Stimulated activated CD8-positive, alpha-beta memory T cell treated with anti-CD3 and anti-CD28 coated beads, Interleukin-15, amount 100 ng/mL, for 1 hour (primary cell): ENCODE data around the gene RBM41.

ENCODE experiments used
- DNase-seq: peaks from one replicate; pipeline ENCODE4 v3.0.0-alpha.2; 2020; ENCODE audit warnings: low read depth

The RBM41 gene

DNA sequence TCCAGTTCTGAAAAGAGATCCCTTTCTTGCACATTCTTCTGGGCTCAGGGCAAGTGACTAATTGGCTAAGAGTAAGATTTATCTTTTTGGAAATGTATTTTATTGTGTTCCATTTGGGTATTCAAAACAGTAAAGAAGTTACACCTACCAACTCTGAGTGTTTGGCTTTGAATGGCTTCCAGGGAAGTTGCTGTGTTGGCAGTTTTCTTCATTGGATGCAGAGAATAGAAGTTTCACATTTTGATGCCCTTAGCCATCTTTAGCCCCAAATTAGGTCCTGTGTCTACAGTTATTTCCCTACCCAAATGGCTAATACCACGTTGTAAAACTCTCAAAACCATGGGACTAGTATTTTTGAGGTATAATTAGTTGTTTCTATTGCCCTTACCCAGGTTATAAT, 88.9 kb downstream of the RBM41 start:
- no peak for DNase-seq

DNA sequence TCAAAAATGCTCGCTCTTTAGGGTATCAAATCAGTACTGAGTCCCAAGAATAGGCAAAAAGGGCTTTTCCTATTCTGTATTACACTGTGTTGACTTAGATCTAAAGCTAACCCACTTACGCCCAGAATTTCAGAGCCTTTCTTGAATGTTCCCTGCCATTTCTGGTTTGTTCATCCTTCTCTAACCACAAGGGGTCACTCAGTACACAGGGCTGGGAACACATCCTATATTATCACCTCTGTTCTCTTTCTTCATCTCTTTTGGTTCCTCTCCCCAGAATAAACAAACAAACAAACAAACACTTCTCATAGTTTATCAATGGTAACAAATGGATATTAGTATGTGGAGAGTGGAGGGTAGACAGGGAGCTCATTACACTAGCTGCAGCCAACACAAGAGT, 93.1 kb downstream of the RBM41 start:
- DNase-seq = no peak

DNA sequence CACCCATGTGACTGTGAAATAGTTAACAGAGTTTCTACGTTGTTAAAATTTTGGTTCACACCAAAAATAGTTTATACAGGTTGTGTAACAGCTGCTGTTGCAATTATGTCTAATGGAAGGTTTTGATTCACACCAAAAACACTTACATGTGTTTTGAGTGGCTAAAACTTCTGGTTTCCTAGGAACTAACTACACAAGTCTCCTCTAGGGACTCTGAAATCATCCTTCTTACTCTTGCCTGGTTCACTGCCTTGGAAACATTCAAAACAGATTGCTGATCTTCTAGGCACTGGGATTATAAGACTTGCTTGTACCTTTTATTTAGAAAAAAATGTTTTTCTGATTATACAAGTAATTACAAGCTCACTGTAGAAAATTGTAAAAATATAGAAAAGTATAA, 103.7 kb downstream of the RBM41 start:
- no peak for DNase-seq
